ENCODE measurements around the gene MACIR. TPM values are rescaled to one million over a fixed set of nuclear protein-coding genes. Genes with fewer than 3 reads are reported as not detected.

The MACIR gene
- total RNA-seq, 5 donors from 2014 or later (not counting 1 experiment from before 2014, with no cell fraction given) = 1.0 to 4.6 (median 3.7) TPM

- H3K27me3 Mint-ChIP-seq = peaks cover 3 to 5% of the 10 kb centered on the region in 2 donors
- H3K9me3 Mint-ChIP-seq = no peaks in the 10 kb centered on the region
- H3K27me3 ChIP-seq (replicated peaks in 1 of 2; ENCODE audit: control insufficient read depth in 2 of 2, extremely low read depth in 1 of 2, insufficient read depth in 2 of 2, low read length in 1 of 2) = no peaks in the 10 kb centered on the region
- no peaks in the 10 kb centered on the region for H3K9me3 ChIP-seq
- CTCF ChIA-PET = interaction anchor here in 1 of 2 donors (0.7 kb wide), 1 partner anchor 13 kb away, joined by 5 read pairs; no protein-coding TSS in a partner anchor
- no peaks in the 10 kb centered on the region for H3K4me1 Mint-ChIP-seq
- WGBS (ENCODE audit: insufficient coverage) = 57% methylated on average over 1 of the region's 4 CpGs
- no peaks in the 10 kb centered on the region for H3K36me3 Mint-ChIP-seq
- no peaks in the 10 kb centered on the region for H3K4me1 ChIP-seq (ENCODE audit: control insufficient read depth in 1 of 2, extremely low read depth in 1 of 2, insufficient read depth in 2 of 2, low read length in 2 of 2)
- POLR2A ChIA-PET = interaction anchor here in 1 of 2 donors (0.7 kb wide), 1 partner anchor 67 kb away, joined by 3 read pairs; no protein-coding TSS in a partner anchor
- H3K36me3 ChIP-seq (ENCODE audit: control insufficient read depth in 2 of 2, extremely low read depth in 1 of 2, insufficient read depth in 1 of 2, low read length in 1 of 2) = no peaks in the 10 kb centered on the region
- no peak overlapping the region for H3K27ac ChIP-seq (ENCODE audit: low read length)
- ATAC-seq (replicated peaks in 1 of 4) (no peak), DNase-seq (no peak)
- H3K4me3 Mint-ChIP-seq = no peak overlapping the region
- no peak overlapping the region for H3K4me3 ChIP-seq (ENCODE audit: control insufficient read depth in 1 of 2, extremely low read depth in 1 of 2, low read length in 1 of 2)
- H3K27ac Mint-ChIP-seq = no peak overlapping the region
Observed at GRCh38 chr5:103298607-103299188, 40.1 kb downstream of the MACIR start.

GRCh38 chr5:103305809-103306208 is 47.2 kb downstream of the MACIR start:
- H3K27me3 Mint-ChIP-seq = peaks cover 0 to 18% of the 10 kb centered on the region in 2 donors
- DNase-seq (no peak), ATAC-seq (replicated peaks in 1 of 4) (no peak)
- no peak overlapping the region for H3K27ac ChIP-seq (ENCODE audit: low read length)
- peaks cover 0 to 4% (median 0%) of the 10 kb centered on the region in 3 donors for H3K9me3 Mint-ChIP-seq
- H3K4me3 ChIP-seq (ENCODE audit: control insufficient read depth in 1 of 2, extremely low read depth in 1 of 2, low read length in 1 of 2) = no peak overlapping the region
- H3K4me1 Mint-ChIP-seq = no peaks in the 10 kb centered on the region
- WGBS (ENCODE audit: insufficient coverage) = 60% methylated on average over 1 of the region's 4 CpGs
- CTCF ChIA-PET = no interaction called here
- no peaks in the 10 kb centered on the region for H3K36me3 Mint-ChIP-seq
- no peaks in the 10 kb centered on the region for H3K9me3 ChIP-seq
- H3K36me3 ChIP-seq (ENCODE audit: control insufficient read depth in 2 of 2, extremely low read depth in 1 of 2, insufficient read depth in 1 of 2, low read length in 1 of 2) = no peaks in the 10 kb centered on the region
- H3K4me3 Mint-ChIP-seq = no peak overlapping the region
- peaks cover 0 to 4% of the 10 kb centered on the region in 2 experiments for H3K27me3 ChIP-seq (replicated peaks in 1 of 2; ENCODE audit: control insufficient read depth in 2 of 2, extremely low read depth in 1 of 2, insufficient read depth in 2 of 2, low read length in 1 of 2)
- H3K27ac Mint-ChIP-seq = no peak overlapping the region
- no peaks in the 10 kb centered on the region for H3K4me1 ChIP-seq (ENCODE audit: control insufficient read depth in 1 of 2, extremely low read depth in 1 of 2, insufficient read depth in 2 of 2, low read length in 2 of 2)
- POLR2A ChIA-PET = interaction anchor here in 1 of 2 donors (0.7 kb wide), 1 partner anchor 11 kb away, joined by 3 read pairs; no protein-coding TSS in a partner anchor

- Mint-ChIP-seq H3K9me3 (peaks cover 0 to 4% (median 0%) of the 10 kb centered on the region in 3 donors), H3K27ac (no peak overlapping the region), H3K4me1 (no peaks in the 10 kb centered on the region), H3K36me3 (no peaks in the 10 kb centered on the region), H3K27me3 (peaks cover 10 to 25% of the 10 kb centered on the region in 2 donors), H3K4me3 (no peak overlapping the region)
- Histone ChIP-seq H3K9me3 (no peaks in the 10 kb centered on the region), H3K4me3 (ENCODE audit: control insufficient read depth in 1 of 2, extremely low read depth in 1 of 2, low read length in 1 of 2) (no peak overlapping the region), H3K27me3 (replicated peaks in 1 of 2; ENCODE audit: control insufficient read depth in 2 of 2, extremely low read depth in 1 of 2, insufficient read depth in 2 of 2, low read length in 1 of 2) (peaks cover 0 to 4% of the 10 kb centered on the region in 2 experiments), H3K4me1 (ENCODE audit: control insufficient read depth in 1 of 2, extremely low read depth in 1 of 2, insufficient read depth in 2 of 2, low read length in 2 of 2) (no peaks in the 10 kb centered on the region), H3K36me3 (ENCODE audit: control insufficient read depth in 2 of 2, extremely low read depth in 1 of 2, insufficient read depth in 1 of 2, low read length in 1 of 2) (no peaks in the 10 kb centered on the region), H3K27ac (ENCODE audit: low read length) (no peak overlapping the region)
- CTCF ChIA-PET = no interaction called here
- no CpG with 5 or more reads among the region's 3 CpGs for WGBS (ENCODE audit: insufficient coverage)
- POLR2A ChIA-PET = no interaction called here
- ATAC-seq (replicated peaks in 1 of 4) = no peak
- no peak for DNase-seq
Observed at GRCh38 chr5:103307470-103307869, 48.9 kb downstream of the MACIR start.

DNA sequence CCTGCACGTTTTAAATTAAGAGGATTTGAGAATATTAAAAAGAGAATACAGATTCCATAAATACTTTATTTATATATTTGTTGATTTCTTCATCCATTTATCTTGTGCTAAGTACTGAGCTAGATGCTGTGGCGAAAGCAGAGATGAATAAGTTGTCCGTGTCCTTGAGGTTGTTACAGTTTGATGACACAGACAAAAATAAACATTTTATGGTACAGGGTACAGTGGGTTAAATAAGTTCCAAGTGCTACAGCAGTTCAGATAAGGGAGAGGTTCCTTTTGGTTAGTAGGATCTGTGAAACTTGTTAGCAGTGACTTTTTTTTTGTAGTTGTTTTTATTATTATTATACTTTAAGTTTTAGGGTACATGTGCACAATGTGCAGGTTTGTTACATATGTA is 50.2 kb downstream of the MACIR start:
- Mint-ChIP-seq H3K9me3 (peaks cover 0 to 4% (median 0%) of the 10 kb centered on the region in 3 donors), H3K4me1 (no peaks in the 10 kb centered on the region), H3K27me3 (peaks cover 15 to 23% of the 10 kb centered on the region in 2 donors), H3K27ac (no peak overlapping the region), H3K4me3 (no peak overlapping the region), H3K36me3 (no peaks in the 10 kb centered on the region)
- ChIA-PET CTCF (no interaction called here), POLR2A (no interaction called here)
- Histone ChIP-seq H3K27ac (ENCODE audit: low read length) (no peak overlapping the region), H3K4me1 (ENCODE audit: control insufficient read depth in 1 of 2, extremely low read depth in 1 of 2, insufficient read depth in 2 of 2, low read length in 2 of 2) (no peaks in the 10 kb centered on the region), H3K27me3 (replicated peaks in 1 of 2; ENCODE audit: control insufficient read depth in 2 of 2, extremely low read depth in 1 of 2, insufficient read depth in 2 of 2, low read length in 1 of 2) (peaks cover 0 to 4% of the 10 kb centered on the region in 2 experiments), H3K36me3 (ENCODE audit: control insufficient read depth in 2 of 2, extremely low read depth in 1 of 2, insufficient read depth in 1 of 2, low read length in 1 of 2) (no peaks in the 10 kb centered on the region), H3K4me3 (ENCODE audit: control insufficient read depth in 1 of 2, extremely low read depth in 1 of 2, low read length in 1 of 2) (no peak overlapping the region), H3K9me3 (no peaks in the 10 kb centered on the region)
- DNase-seq (no peak), ATAC-seq (replicated peaks in 1 of 4) (no peak)
- WGBS (ENCODE audit: insufficient coverage) = 80% methylated on average over 1 of the region's 3 CpGs

DNA sequence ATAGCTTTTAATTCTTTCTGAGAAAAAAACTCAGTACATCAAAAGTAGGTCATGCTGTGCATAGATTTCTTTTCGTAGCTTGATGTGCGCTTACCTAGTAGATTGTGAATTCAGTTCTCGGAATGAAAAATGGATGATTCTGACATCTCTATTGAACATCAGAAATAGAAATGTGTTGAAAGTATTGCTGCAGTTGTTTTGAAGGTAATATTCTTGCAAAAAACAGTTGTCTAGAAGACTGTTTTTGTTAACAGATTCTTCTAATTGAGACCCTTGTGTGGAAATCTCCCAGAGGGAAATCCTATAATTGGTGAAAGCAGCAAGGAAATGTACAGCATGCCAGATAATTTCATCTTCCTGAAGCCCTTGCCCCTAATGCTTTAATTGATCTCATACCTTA is 54.5 kb downstream of the MACIR start:
- Mint-ChIP-seq H3K9me3 (no peaks in the 10 kb centered on the region), H3K4me1 (no peaks in the 10 kb centered on the region), H3K27me3 (peaks cover 21 to 25% of the 10 kb centered on the region in 2 donors), H3K36me3 (no peaks in the 10 kb centered on the region), H3K4me3 (no peak overlapping the region), H3K27ac (no peak overlapping the region)
- no peak for ATAC-seq (replicated peaks in 1 of 4)
- POLR2A ChIA-PET = interaction anchor here in 1 of 2 donors (0.6 kb wide), 1 partner anchor 8 kb away, joined by 3 read pairs; no protein-coding TSS in a partner anchor
- Histone ChIP-seq H3K4me3 (ENCODE audit: control insufficient read depth in 1 of 2, extremely low read depth in 1 of 2, low read length in 1 of 2) (no peak overlapping the region), H3K27me3 (replicated peaks in 1 of 2; ENCODE audit: control insufficient read depth in 2 of 2, extremely low read depth in 1 of 2, insufficient read depth in 2 of 2, low read length in 1 of 2) (peaks cover 0 to under 1% of the 10 kb centered on the region in 2 experiments), H3K36me3 (ENCODE audit: control insufficient read depth in 2 of 2, extremely low read depth in 1 of 2, insufficient read depth in 1 of 2, low read length in 1 of 2) (no peaks in the 10 kb centered on the region), H3K4me1 (ENCODE audit: control insufficient read depth in 1 of 2, extremely low read depth in 1 of 2, insufficient read depth in 2 of 2, low read length in 2 of 2) (no peaks in the 10 kb centered on the region), H3K27ac (ENCODE audit: low read length) (no peak overlapping the region), H3K9me3 (no peaks in the 10 kb centered on the region)
- WGBS (ENCODE audit: insufficient coverage) = 100% methylated on average over 3 of the region's 3 CpGs
- CTCF ChIA-PET = no interaction called here
- DNase-seq = no peak

DNA sequence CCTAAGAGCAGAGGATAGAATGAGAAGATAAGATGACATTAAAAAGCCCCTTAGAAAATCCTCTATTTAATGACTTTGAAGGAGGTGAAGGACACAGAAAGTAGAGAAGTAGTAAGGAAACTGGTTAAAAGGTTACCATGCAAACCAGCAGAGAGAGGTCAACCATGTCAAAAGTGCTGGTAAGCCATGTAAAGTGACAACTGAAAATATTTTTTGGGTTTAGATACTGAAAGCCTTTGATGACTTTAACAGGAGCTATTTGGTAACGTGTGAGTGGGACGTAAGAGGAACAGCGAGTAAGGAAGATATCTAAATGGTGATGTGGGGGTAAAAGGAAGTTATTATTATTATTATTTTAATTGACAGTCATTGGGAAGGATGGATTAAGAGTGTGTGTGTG is 56.9 kb downstream of the MACIR start:
- no peak for DNase-seq
- Histone ChIP-seq H3K27me3 (replicated peaks in 1 of 2; ENCODE audit: control insufficient read depth in 2 of 2, extremely low read depth in 1 of 2, insufficient read depth in 2 of 2, low read length in 1 of 2) (no peaks in the 10 kb centered on the region), H3K36me3 (ENCODE audit: control insufficient read depth in 2 of 2, extremely low read depth in 1 of 2, insufficient read depth in 1 of 2, low read length in 1 of 2) (no peaks in the 10 kb centered on the region), H3K4me1 (ENCODE audit: control insufficient read depth in 1 of 2, extremely low read depth in 1 of 2, insufficient read depth in 2 of 2, low read length in 2 of 2) (no peaks in the 10 kb centered on the region), H3K4me3 (ENCODE audit: control insufficient read depth in 1 of 2, extremely low read depth in 1 of 2, low read length in 1 of 2) (no peak overlapping the region), H3K27ac (ENCODE audit: low read length) (no peak overlapping the region), H3K9me3 (no peaks in the 10 kb centered on the region)
- no CpG with 5 or more reads among the region's 3 CpGs for WGBS (ENCODE audit: insufficient coverage)
- Mint-ChIP-seq H3K4me3 (no peak overlapping the region), H3K36me3 (no peaks in the 10 kb centered on the region), H3K27ac (no peak overlapping the region), H3K4me1 (no peaks in the 10 kb centered on the region), H3K9me3 (no peaks in the 10 kb centered on the region), H3K27me3 (peaks cover 25% of the 10 kb centered on the region in 2 donors)
- POLR2A ChIA-PET = no interaction called here
- ATAC-seq (replicated peaks in 1 of 4) = no peak
- CTCF ChIA-PET = no interaction called here
